IMR-90 (cell line): ENCODE data around the gene FAM117B. TPM values are rescaled to one million over a fixed set of nuclear protein-coding genes. Genes with fewer than 3 reads are reported as not detected.

Source experiments
- ATAC-seq: fragments of 200-7000 bp; cut with Tn5 transposase; 2 replicates; pipeline ENCODE4 v1.9.1; 2020; ENCODE audit warnings: low read depth, mild to moderate bottlenecking, moderate library complexity
- BruUV-seq: library from RNA; stranded (reverse); fragments of 400-500 nt; replicated peaks from 2 replicates; lab custom pipeline; 2021; lab: Mats Ljungman, UMichigan
- CTCF ChIA-PET: fragments of 300-600 bp; formaldehyde crosslinking; extraction: SDS; loops from one replicate; lab custom pipeline; 2021; ENCODE audit warnings: antibody characterized with exemption; lab: Yijun Ruan, JAX
- POLR2A ChIA-PET: fragments of 300-600 bp; sonication (Branson Sonifier 250); formaldehyde crosslinking; loops from one replicate; lab custom pipeline; 2022; ENCODE audit warnings: antibody characterized with exemption; ENCODE audit not compliant: unreplicated experiment; lab: Charles Lee
- DNase-seq: peaks from one replicate; pipeline ENCODE4 v3.0.0; 2013
- H2AFZ ChIP-seq: replicated peaks from 2 replicates; pipeline ENCODE3; 2013; ENCODE audit warnings: low read length, mild to moderate bottlenecking; ENCODE audit not compliant: poor library complexity
- H2AK5ac ChIP-seq: 2 replicates; pipeline ENCODE4 v1.6.1; 2013; ENCODE audit warnings: low read depth, low read length, inconsistent platforms
- H2AK9ac ChIP-seq: replicated peaks from 2 replicates; pipeline ENCODE3; 2013; ENCODE audit warnings: mild to moderate bottlenecking, low read depth, low read length, moderate library complexity; ENCODE audit not compliant: poor library complexity
- H2BK120ac ChIP-seq: 2 replicates; pipeline ENCODE4 v1.6.1; 2013; ENCODE audit warnings: low read depth, low read length, inconsistent platforms
- H2BK15ac ChIP-seq: 3 replicates; pipeline ENCODE4 v1.6.1; 2013; ENCODE audit warnings: low read depth, low read length, inconsistent platforms
- H2BK20ac ChIP-seq: 2 replicates; pipeline ENCODE4 v1.6.1; 2013; ENCODE audit warnings: low read depth, mild to moderate bottlenecking, inconsistent platforms, low read length, moderate library complexity
- H2BK5ac ChIP-seq: 2 replicates; pipeline ENCODE4 v1.6.1; 2013; ENCODE audit warnings: mild to moderate bottlenecking, low read depth, low read length, inconsistent platforms; ENCODE audit not compliant: poor library complexity, severe bottlenecking
- H3K14ac ChIP-seq: replicated peaks from 2 replicates; pipeline ENCODE4 v1.6.1; 2013; ENCODE audit warnings: low read depth, low read length, inconsistent platforms
- H3K18ac ChIP-seq: 2 replicates; pipeline ENCODE4 v1.6.1; 2013; ENCODE audit warnings: low read depth, low read length, control low read depth
- H3K23ac ChIP-seq: 2 replicates; pipeline ENCODE4 v1.6.1; 2013; ENCODE audit warnings: low read depth, low read length, inconsistent platforms
- H3K27ac ChIP-seq: 2 replicates; pipeline ENCODE4 v1.5.1; 2013; ENCODE audit warnings: mild to moderate bottlenecking, control low read depth, low read length; ENCODE audit not compliant: insufficient read depth
- H3K27me3 ChIP-seq: 2 replicates; pipeline ENCODE4 v1.6.1; 2013; ENCODE audit warnings: low read length; ENCODE audit not compliant: control insufficient read depth, insufficient read depth
- H3K36me3 ChIP-seq: 2 replicates; pipeline ENCODE4 v1.6.1; 2013; ENCODE audit warnings: low read length, mixed read lengths; ENCODE audit not compliant: control insufficient read depth, insufficient read depth
- H3K4ac ChIP-seq: 2 replicates; pipeline ENCODE4 v1.6.1; 2013; ENCODE audit warnings: low read depth, low read length, inconsistent platforms
- H3K4me1 ChIP-seq: 2 replicates; pipeline ENCODE4 v1.6.1; 2013; ENCODE audit warnings: low read length, mixed read lengths; ENCODE audit not compliant: control insufficient read depth, insufficient read depth
- H3K4me2 ChIP-seq: 2 replicates; pipeline ENCODE4 v1.6.1; 2013; ENCODE audit warnings: low read depth, mild to moderate bottlenecking, control low read depth, low read length, moderate library complexity
- H3K4me3 ChIP-seq: 2 replicates; pipeline ENCODE4 v1.5.1; 2013; ENCODE audit warnings: low read depth, mild to moderate bottlenecking, control low read depth, low read length, moderate library complexity; ENCODE audit not compliant: insufficient read depth
- H3K56ac ChIP-seq: 2 replicates; pipeline ENCODE4 v1.6.1; 2013; ENCODE audit warnings: low read length, inconsistent platforms; ENCODE audit not compliant: insufficient read depth; ENCODE audit errors: extremely low read depth
- H3K79me1 ChIP-seq, 2 experiments: 2 replicates each; pipeline ENCODE4 v1.6.1; 2013; ENCODE audit warnings: low read length in 2 of 2, inconsistent platforms in 1 of 2, low read depth in 1 of 2
- H3K9ac ChIP-seq: 2 replicates; pipeline ENCODE4 v1.6.1; 2013; ENCODE audit warnings: low read depth, low read length, control low read depth
- H3K9me1 ChIP-seq: 2 replicates; pipeline ENCODE4 v1.6.1; 2013; ENCODE audit warnings: low read length, inconsistent platforms; ENCODE audit not compliant: insufficient read depth
- H3K9me3 ChIP-seq: 2 replicates; pipeline ENCODE4 v1.6.1; 2013; ENCODE audit warnings: low read length; ENCODE audit not compliant: control insufficient read depth, insufficient read depth
- H4K20me1 ChIP-seq: 2 replicates; pipeline ENCODE4 v1.6.1; 2013; ENCODE audit warnings: low read length, inconsistent platforms; ENCODE audit not compliant: insufficient read depth
- H4K5ac ChIP-seq: 2 replicates; pipeline ENCODE4 v1.6.1; 2013; ENCODE audit warnings: mild to moderate bottlenecking, low read depth, low read length, control low read depth
- H4K8ac ChIP-seq, 2 experiments: 2 replicates each; pipeline ENCODE4 v1.6.1; 2013; ENCODE audit warnings: low read depth in 2 of 2, low read length in 2 of 2, control low read depth in 1 of 2, inconsistent platforms in 1 of 2
- H4K91ac ChIP-seq: 2 replicates; pipeline ENCODE4 v1.6.1; 2013; ENCODE audit warnings: low read depth, low read length, inconsistent platforms; ENCODE audit not compliant: insufficient read depth
- BHLHE40 ChIP-seq: fragments of 150-350 bp; IDR thresholded peaks from 2 replicates; pipeline ENCODE4 v1.6.1; 2016; ENCODE audit warnings: mild to moderate bottlenecking, low read depth, low read length
- CEBPB ChIP-seq: IDR thresholded peaks from 2 replicates; pipeline ENCODE4 v1.6.1; 2012; ENCODE audit warnings: low read depth, low read length, improper control_type of control experiment
- CHD1 ChIP-seq: IDR thresholded peaks from 2 replicates; pipeline ENCODE4 v1.6.1; 2012; ENCODE audit warnings: low read depth, low read length, improper control_type of control experiment
- CTCF ChIP-seq: conservative IDR thresholded peaks from 2 replicates; pipeline ENCODE4 v1.5.1; 2012; ENCODE audit warnings: mild to moderate bottlenecking, low read depth, low read length, improper control_type of control experiment
- ELK1 ChIP-seq: fragments of 150-350 bp; IDR thresholded peaks from 2 replicates; pipeline ENCODE4 v1.6.1; 2016; ENCODE audit warnings: low read depth, mild to moderate bottlenecking, low read length, moderate library complexity, borderline replicate concordance
- FOS ChIP-seq: fragments of 150-350 bp; IDR thresholded peaks from 2 replicates; pipeline ENCODE4 v1.6.1; 2016; ENCODE audit warnings: low read depth, low read length
- MAFK ChIP-seq: IDR thresholded peaks from 2 replicates; pipeline ENCODE4 v1.6.1; 2012; ENCODE audit warnings: low read depth, low read length, improper control_type of control experiment
- MAZ ChIP-seq: IDR thresholded peaks from 2 replicates; pipeline ENCODE4 v1.6.1; 2012; ENCODE audit warnings: low read depth, mild to moderate bottlenecking, low read length, improper control_type of control experiment, moderate library complexity, borderline replicate concordance
- MXI1 ChIP-seq: IDR thresholded peaks from 2 replicates; pipeline ENCODE4 v1.6.1; 2012; ENCODE audit warnings: low read depth, mild to moderate bottlenecking, low read length, moderate library complexity, borderline replicate concordance
- NFE2L2 ChIP-seq: fragments of 150-350 bp; IDR thresholded peaks from 2 replicates; pipeline ENCODE4 v1.6.1; 2016; ENCODE audit warnings: low read depth, mild to moderate bottlenecking, low read length
- POLR2A ChIP-seq: IDR thresholded peaks from 2 replicates; pipeline ENCODE4 v1.6.1; 2012; ENCODE audit warnings: mild to moderate bottlenecking, low read depth, low read length
- RAD21 ChIP-seq: IDR thresholded peaks from 2 replicates; pipeline ENCODE4 v1.6.1; 2012; ENCODE audit warnings: low read length, improper control_type of control experiment
- RCOR1 ChIP-seq: IDR thresholded peaks from 2 replicates; pipeline ENCODE4 v1.6.1; 2012; ENCODE audit warnings: mild to moderate bottlenecking, low read length, improper control_type of control experiment; ENCODE audit not compliant: insufficient replicate concordance
- RFX5 ChIP-seq: IDR thresholded peaks from 2 replicates; pipeline ENCODE4 v1.8.0; 2012; ENCODE audit warnings: low read depth, mild to moderate bottlenecking, low read length, moderate library complexity
- SMC3 ChIP-seq: fragments of 150-350 bp; IDR thresholded peaks from 2 replicates; pipeline ENCODE4 v1.6.1; 2016; ENCODE audit warnings: low read depth, mild to moderate bottlenecking, antibody characterized with exemption, low read length, moderate library complexity
- USF2 ChIP-seq: fragments of 150-350 bp; IDR thresholded peaks from 2 replicates; pipeline ENCODE4 v1.6.1; 2017; ENCODE audit warnings: mild to moderate bottlenecking, antibody characterized with exemption, low read length, low read depth
- WGBS, 2 experiments: methylation state at CpG; one replicate each; pipeline versions ENCODE4 v1.1.5 to v1.1.7; 2013; ENCODE audit warnings: missing lambda C conversion rate in 2 of 2; ENCODE audit not compliant: insufficient read length in 1 of 2; ENCODE audit errors: extremely low coverage in 2 of 2; 5-methylcytosine and 5-hydroxymethylcytosine counted together
- dilution Hi-C: fragments of 300-500 bp; cut with HindIII; formaldehyde crosslinking; loops from one replicate; pipeline ENCODE4 v1.14.3; 2018; ENCODE audit warnings: low sequenced_read_pairs; ENCODE audit not compliant: unreplicated experiment
- in situ Hi-C: fragments of 300-500 bp; cut with MboI; formaldehyde crosslinking; loops from 3 replicates; pipeline ENCODE4 v1.14.3; 2019; ENCODE audit warnings: low sequenced_read_pairs, inconsistent platforms, mixed read lengths
- intact Hi-C: fragments of 100-400 bp; cut with micrococcal nuclease; formaldehyde crosslinking; loops from 2 replicates; pipeline ENCODE4 v1.10.0; 2022
- polyA plus RNA-seq, 3 experiments: library from polyadenylated mRNA; depleted of rRNA; stranded (reverse); fragments of >200 nt; gene quantifications; 2 replicates each; pipeline ENCODE4 v1.2.3, GENCODE V29; 2012; ENCODE audit warnings: low replicate concordance in 1 of 3
- total RNA-seq: library from RNA; depleted of rRNA; stranded (reverse); fragments of >200 nt; gene quantifications from 2 replicates; pipeline ENCODE4 v1.2.3, GENCODE V29; 2012

The FAM117B gene
- total and polyA plus RNA-seq, 2 of the 4 experiments (the other 2 are of a cell fraction): 0.54 to 0.79 TPM

GRCh38 chr2:202609381-202610145 lies 25.2 kb upstream of the FAM117B start:
- in situ Hi-C loops (no loop called here), dilution Hi-C loops (no loop called here)
- peak; percentile 56; the same call in 1 of the 2 replicates for ATAC-seq

More at GRCh38 chr2:202609381-202610145, 25.2 kb upstream of the FAM117B start:
- Histone ChIP-seq H4K8ac (no peak overlapping the region), H2AK9ac (no peak overlapping the region), H3K9me3 (no peaks in the 10 kb centered on the region), H3K9ac (no peak overlapping the region), H3K4me2 (no peak overlapping the region), H4K91ac (no peak overlapping the region), H3K27ac (no peak overlapping the region), H3K23ac (no peak overlapping the region), H3K56ac (no peak overlapping the region), H3K27me3 (no peaks in the 10 kb centered on the region), H3K4me3 (no peak overlapping the region), H3K18ac (no peak overlapping the region), H2AFZ (no peak overlapping the region), H3K4ac (no peak overlapping the region), H2AK5ac (no peak overlapping the region), H3K36me3 (no peaks in the 10 kb centered on the region), H3K14ac (no peak overlapping the region), H3K4me1 (no peaks in the 10 kb centered on the region), H3K79me1 (no peaks in the 10 kb centered on the region), H4K5ac (no peak overlapping the region), H2BK5ac (no peak overlapping the region), H2BK15ac (no peak overlapping the region), H3K9me1 (no peaks in the 10 kb centered on the region; the same call in 1 of the 2 replicates), H4K20me1 (no peaks in the 10 kb centered on the region), H2BK120ac (no peak overlapping the region), H2BK20ac (no peak overlapping the region)
- no peak for DNase-seq
- intact Hi-C loops: no loop called here
- ChIA-PET POLR2A (no interaction called here), CTCF (no interaction called here)
- BruUV-seq: no TSS peak
- WGBS, 2 experiments: no CpG with 5 or more reads among the region's 3 CpGs
- TF ChIP-seq POLR2A (no peak), CTCF (no peak), ELK1 (no peak), RFX5 (no peak), RAD21 (no peak), CEBPB (no peak), SMC3 (no peak), RCOR1 (no peak), CHD1 (no peak), NFE2L2 (no peak), MXI1 (no peak), BHLHE40 (no peak), USF2 (no peak), MAZ (no peak), FOS (no peak), MAFK (no peak)
